NCI-H2227 treated with DMSO at 0.1 percent for 48 hours (cell line): ENCODE results near the gene TSC22D2.
A peak's percentile ranks its signal among the peaks of the same experiment; 100 is the strongest.

Source experiments
- DNase-seq: peaks from one replicate; lab custom pipeline; 2025; lab: John Stamatoyannopoulos, UW

TSC22D2 gene

GRCh38 chr3:150408221-150409124, at the start of gene TSC22D2:
Gene TSC22D2, plus strand, starts transcription at chr3:150408298. Its CDS starts 1,053 bp downstream, at chr3:150409351.
- peak; percentile 84 for DNase-seq

DNA sequence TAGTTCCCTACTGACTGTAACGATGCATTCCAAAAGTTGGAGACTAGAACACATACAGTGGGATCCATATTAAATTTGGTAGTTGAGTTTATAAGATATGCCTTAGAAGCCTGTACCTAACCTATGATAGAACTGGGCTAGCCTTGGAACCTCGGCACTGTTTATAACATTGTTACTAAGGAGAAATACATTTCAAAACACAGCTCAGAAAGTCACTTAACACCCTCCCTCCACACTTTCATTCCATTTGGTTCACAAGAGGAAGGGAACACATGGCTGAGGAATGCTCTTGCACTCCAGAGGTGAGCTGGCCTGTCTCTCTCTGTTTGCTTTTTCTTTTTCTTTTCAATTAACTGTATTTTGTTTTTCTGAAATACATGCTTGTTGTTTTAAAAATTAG, 48.7 kb upstream of the TSC22D2 start:
- no peak for DNase-seq

- DNase-seq, result no peak
These were observed 47.1 kb upstream of the TSC22D2 start for GRCh38 chr3:150360966-150361365.

DNA sequence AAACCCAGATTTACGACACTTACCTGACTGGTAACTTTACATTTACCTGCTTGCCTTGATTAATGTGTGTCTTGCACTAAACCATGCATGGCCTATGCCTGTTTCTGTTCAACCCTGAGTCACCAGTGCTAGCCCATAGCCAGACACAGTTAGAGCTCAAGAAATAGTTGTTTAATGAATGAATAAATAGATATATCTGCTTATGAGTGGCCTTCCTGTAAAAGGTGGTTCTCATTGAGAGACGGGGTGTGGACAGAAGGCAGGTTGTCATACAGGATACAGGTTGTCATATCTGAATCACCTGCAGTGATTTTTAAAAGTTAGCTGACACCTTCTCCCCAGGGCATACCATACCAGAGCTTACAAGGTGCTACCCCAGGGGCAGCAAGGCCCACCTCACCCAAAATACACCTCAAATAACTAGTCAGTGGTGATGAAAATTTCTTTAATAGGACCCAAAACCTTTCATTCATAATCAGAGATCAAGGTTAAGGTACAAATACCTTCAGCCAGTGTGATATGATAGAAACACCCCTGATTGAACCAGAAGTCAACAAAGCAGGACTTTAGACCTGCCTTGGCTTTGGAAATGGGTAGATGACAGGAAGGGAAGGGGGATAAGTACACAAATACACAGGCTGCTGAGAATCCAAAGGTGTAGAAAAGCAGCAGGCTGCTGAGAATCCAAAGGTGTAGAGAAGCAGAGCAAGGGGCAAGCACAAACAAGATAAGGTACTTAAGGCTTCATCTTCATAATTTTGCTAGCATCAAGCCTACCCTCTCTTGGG, 45.4 kb upstream of the TSC22D2 start:
- DNase-seq, result no peak

DNA sequence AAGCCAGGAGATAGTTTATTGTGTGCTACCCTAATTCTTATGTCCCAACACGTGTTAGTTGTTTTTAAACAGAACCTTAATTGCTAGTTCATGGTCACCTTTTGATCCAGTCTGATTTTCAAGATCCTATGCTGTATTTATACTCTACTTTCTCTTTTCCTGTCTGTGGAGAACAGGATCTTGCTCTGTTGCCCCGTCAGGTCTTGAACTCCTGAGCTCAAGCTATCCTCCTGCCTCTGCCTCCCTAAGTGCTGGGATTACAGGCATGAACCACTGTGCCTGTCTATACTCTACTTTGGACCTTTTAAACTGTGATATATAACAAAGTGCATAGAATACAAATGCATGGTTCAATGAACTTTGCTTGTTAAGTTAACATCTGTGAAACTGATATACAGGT, 44.7 kb upstream of the TSC22D2 start:
- DNase-seq, result no peak

- DNase-seq, result no peak
These were observed 42.9 kb upstream of the TSC22D2 start for GRCh38 chr3:150365132-150365604.

GRCh38 chr3:150367757-150368156, 40.3 kb upstream of the TSC22D2 start:
- no peak for DNase-seq

- peak; percentile 24 for DNase-seq
These were observed 37.9 kb upstream of the TSC22D2 start for GRCh38 chr3:150370122-150370602.

DNA sequence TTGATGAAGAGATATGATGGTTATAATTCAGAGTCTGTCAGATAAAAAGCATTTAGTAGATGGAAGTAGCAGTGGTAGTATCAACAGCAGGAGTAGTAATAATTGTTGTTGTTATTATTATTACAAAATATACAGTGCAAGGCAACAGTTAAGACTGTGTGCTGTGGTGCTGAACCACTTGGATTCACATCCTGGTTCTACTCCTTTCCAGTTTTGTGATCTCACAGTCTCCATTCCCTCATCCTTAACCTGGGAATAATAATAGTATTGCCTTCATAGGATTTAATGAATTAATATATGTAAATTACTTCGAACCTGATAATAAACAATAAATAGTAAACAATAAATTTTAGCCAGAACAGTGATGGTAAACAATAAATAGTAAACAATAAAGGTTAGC, 37.1 kb upstream of the TSC22D2 start:
- DNase-seq, result no peak

- DNase-seq, result no peak
These were observed 36.3 kb upstream of the TSC22D2 start for GRCh38 chr3:150371741-150372254.

GRCh38 chr3:150372320-150372719, 35.8 kb upstream of the TSC22D2 start:
- DNase-seq, result no peak

DNA sequence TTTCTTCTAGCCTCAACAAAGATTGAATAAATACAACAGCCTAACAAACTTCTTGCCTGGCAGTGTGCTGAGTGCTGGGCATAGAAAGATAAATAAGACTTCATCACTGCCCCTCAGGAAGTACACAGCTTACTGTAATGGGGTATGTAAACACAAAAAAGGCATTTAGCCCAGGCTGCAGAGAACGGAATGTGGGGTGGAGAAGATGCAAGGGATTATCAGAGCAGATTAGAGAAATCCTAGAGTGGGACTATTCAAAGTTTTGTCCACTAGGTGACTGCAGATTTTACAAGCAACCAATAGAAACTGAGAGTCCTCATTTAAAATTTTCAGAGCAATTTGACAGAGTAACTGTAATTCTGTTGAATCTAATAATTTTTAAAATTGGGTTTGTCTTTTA, 35.4 kb upstream of the TSC22D2 start:
- DNase-seq, result no peak

- DNase-seq, result no peak
These were observed 34.7 kb upstream of the TSC22D2 start for GRCh38 chr3:150373234-150373875.

GRCh38 chr3:150374975-150375374, 33.1 kb upstream of the TSC22D2 start:
- no peak for DNase-seq

- DNase-seq, result peak; percentile 2
These were observed 31.9 kb upstream of the TSC22D2 start for GRCh38 chr3:150376001-150376848.

DNA sequence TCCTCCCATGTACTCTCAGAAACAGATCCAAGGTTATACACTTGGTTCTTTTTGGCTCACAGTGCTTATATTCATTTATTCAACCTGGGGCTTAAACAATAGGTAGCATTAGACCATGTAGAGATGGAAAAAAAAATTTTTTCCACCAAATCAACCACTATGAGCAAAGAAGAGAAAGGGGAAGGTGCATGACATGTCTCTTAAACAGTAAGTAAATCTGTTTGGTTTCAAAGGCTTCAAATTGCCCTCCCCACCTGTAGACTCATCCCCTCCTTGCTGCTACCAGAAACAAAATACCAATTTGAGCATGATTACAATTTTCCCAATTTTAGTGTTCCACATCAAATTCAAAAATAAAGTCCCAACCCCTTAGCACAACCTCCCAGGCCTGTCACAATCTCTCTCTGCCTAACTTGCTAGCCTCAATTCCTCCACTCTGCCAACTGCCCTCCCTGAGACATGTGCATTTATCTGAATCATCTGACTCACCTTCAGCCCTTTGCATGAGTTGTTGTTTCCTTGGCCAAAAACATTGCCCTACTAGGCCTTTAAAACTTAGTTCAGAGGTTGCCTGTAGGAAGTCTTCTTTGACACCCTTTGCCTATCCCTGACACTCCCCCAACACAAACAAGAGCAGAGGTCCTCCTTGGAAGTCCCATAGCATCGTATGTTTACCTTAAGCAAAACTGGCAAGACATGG, 30.3 kb upstream of the TSC22D2 start:
- DNase-seq, result no peak

- DNase-seq, result no peak
These were observed 29.8 kb upstream of the TSC22D2 start for GRCh38 chr3:150378301-150378748.

DNA sequence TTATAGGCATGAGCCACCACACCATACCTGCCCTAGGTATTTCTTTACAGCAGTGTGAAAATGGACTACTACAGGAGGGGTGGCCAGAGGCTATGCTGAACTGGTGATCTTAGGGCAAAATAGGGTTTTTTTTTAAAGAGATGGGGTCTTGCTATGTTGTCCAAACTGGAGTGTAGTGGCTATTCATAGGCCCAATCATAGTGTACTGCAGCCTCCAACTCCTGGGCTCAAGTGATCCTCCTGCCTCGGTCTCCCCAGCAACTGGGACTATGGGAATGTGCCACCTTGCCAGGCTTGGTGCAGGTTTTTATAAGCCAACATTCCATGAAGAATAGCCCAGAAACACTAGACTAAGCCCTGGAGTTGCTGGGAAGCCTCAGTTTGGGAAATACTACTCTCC, 28.6 kb upstream of the TSC22D2 start:
- DNase-seq, result no peak

DNA sequence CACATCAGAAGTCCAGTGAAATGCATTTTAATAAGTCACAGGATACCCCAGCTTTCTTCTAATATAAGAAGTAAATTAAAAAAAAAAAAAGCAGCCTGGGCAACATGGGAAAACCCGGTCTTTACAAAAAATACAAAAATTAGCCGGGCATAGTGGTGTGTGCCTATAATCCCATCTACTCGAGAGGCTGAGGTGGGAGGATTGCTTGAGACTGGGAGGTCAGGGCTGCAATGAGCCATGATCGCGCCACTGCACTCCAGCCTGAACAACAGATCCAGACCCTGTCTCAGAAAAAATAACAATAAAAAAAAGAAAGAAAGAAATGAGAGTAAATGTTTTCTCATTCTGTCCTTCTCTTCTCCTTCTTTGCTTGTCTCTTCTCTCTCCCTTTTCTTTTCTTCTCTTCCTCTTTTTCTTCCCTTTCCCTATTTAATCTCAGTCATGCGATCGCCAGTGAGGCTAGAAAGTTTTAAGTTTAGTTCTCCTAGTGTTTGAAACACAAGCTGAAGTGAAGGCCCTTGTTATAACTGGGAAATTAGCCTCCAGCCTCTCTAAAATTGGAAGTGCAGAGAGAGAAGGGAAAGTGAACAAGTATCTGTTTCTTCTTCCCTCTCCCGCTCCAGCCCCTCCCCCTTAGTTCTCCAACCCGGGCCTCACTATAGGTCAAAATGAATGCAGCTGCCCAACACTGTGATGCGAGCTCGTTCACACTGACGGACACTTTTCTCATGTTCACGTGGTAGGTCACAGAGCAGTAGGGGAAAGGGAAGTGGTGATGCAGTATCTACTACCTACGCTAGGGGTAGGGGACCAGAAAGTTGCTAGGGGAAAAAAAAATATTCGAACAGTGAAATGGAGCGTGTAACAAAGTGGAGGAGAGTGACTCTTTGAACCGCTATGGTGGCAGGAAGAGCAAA, 23.5 kb upstream of the TSC22D2 start:
- peak; percentile 66 for DNase-seq
